ENCODE results near the gene SYNPO.

The SYNPO gene

GRCh38 chr5:150628936-150629485 lies 11.4 kb upstream of the SYNPO start:
- Histone ChIP-seq H3K4me1 (ENCODE audit: insufficient read depth, low read length, severe bottlenecking) (peaks cover 4% of the 10 kb centered on the region), H3K9me3 (ENCODE audit: low read length) (no peaks in the 10 kb centered on the region), H3K9ac (ENCODE audit: low read length) (no peak overlapping the region), H2AFZ (ENCODE audit: low read length) (no peak overlapping the region), H3K9me2 (ENCODE audit: low read depth, low read length) (no peaks in the 10 kb centered on the region), H3K4me3 (ENCODE audit: low read depth, low read length, poor library complexity, severe bottlenecking) (no peak overlapping the region), H3K27me3 (ENCODE audit: insufficient read depth, low read length) (0 out of 2 replicates have a peak, but pooled peaks cover 4% of the 10 kb centered on the region), H3K27ac (ENCODE audit: low read depth, low read length, poor library complexity, severe bottlenecking) (no peak overlapping the region), H3F3A (ENCODE audit: insufficient read depth, low read length) (no peaks in the 10 kb centered on the region), H3K79me2 (ENCODE audit: insufficient read depth, low read length) (no peaks in the 10 kb centered on the region), H3K4me2 (ENCODE audit: low read length) (no peak overlapping the region), H3K36me3 (ENCODE audit: insufficient read depth, low read length) (no peaks in the 10 kb centered on the region), H4K20me1 (ENCODE audit: insufficient read depth, low read length) (no peaks in the 10 kb centered on the region)
- TF ChIP-seq CTCF (IDR thresholded peaks at IDR 0.05; ENCODE audit: low read length): no peak
- TF ChIP-seq EZH2 (IDR thresholded peaks at IDR 0.05; ENCODE audit: borderline replicate concordance, low read length): no peak

GRCh38 chr5:150630016-150630415 lies 10.4 kb upstream of the SYNPO start:
- Histone ChIP-seq H3F3A (ENCODE audit: insufficient read depth, low read length) (no peaks in the 10 kb centered on the region), H3K9ac (ENCODE audit: low read length) (no peak overlapping the region), H3K27ac (ENCODE audit: low read depth, low read length, poor library complexity, severe bottlenecking) (no peak overlapping the region), H3K9me3 (ENCODE audit: low read length) (no peaks in the 10 kb centered on the region), H3K4me3 (ENCODE audit: low read depth, low read length, poor library complexity, severe bottlenecking) (no peak overlapping the region), H3K9me2 (ENCODE audit: low read depth, low read length) (no peaks in the 10 kb centered on the region), H3K27me3 (ENCODE audit: insufficient read depth, low read length) (0 out of 2 replicates have a peak, but pooled peaks cover 2% of the 10 kb centered on the region), H4K20me1 (ENCODE audit: insufficient read depth, low read length) (no peaks in the 10 kb centered on the region), H3K79me2 (ENCODE audit: insufficient read depth, low read length) (no peaks in the 10 kb centered on the region), H2AFZ (ENCODE audit: low read length) (no peak overlapping the region), H3K36me3 (ENCODE audit: insufficient read depth, low read length) (no peaks in the 10 kb centered on the region), H3K4me2 (ENCODE audit: low read length) (no peak overlapping the region), H3K4me1 (ENCODE audit: insufficient read depth, low read length, severe bottlenecking) (peaks cover 1% of the 10 kb centered on the region)
- no peak for TF ChIP-seq CTCF (IDR thresholded peaks at IDR 0.05; ENCODE audit: low read length)
- TF ChIP-seq EZH2 (IDR thresholded peaks at IDR 0.05; ENCODE audit: borderline replicate concordance, low read length): no peak

GRCh38 chr5:150630461-150631325 lies 9.8 kb upstream of the SYNPO start:
- H3K79me2 ChIP-seq (ENCODE audit: insufficient read depth, low read length): no peaks in the 10 kb centered on the region
- no peaks in the 10 kb centered on the region for H3K9me2 ChIP-seq (ENCODE audit: low read depth, low read length)
- H3K4me2 ChIP-seq (ENCODE audit: low read length): no peak overlapping the region
- H3K27ac ChIP-seq (ENCODE audit: low read depth, low read length, poor library complexity, severe bottlenecking): no peak overlapping the region
- H3K9ac ChIP-seq (ENCODE audit: low read length): no peak overlapping the region
- H3K36me3 ChIP-seq (ENCODE audit: insufficient read depth, low read length): no peaks in the 10 kb centered on the region
- no peaks in the 10 kb centered on the region for H3F3A ChIP-seq (ENCODE audit: insufficient read depth, low read length)
- no peak overlapping the region for H2AFZ ChIP-seq (ENCODE audit: low read length)
- H3K9me3 ChIP-seq (ENCODE audit: low read length): no peaks in the 10 kb centered on the region
- 0 out of 2 replicates have a peak, but pooled peaks cover 2% of the 10 kb centered on the region for H3K27me3 ChIP-seq (ENCODE audit: insufficient read depth, low read length)
- no peaks in the 10 kb centered on the region for H4K20me1 ChIP-seq (ENCODE audit: insufficient read depth, low read length)
- no peak overlapping the region for H3K4me3 ChIP-seq (ENCODE audit: low read depth, low read length, poor library complexity, severe bottlenecking)
- TF ChIP-seq CTCF (IDR thresholded peaks at IDR 0.05; ENCODE audit: low read length): no peak
- no peak for TF ChIP-seq EZH2 (IDR thresholded peaks at IDR 0.05; ENCODE audit: borderline replicate concordance, low read length)
- no peaks in the 10 kb centered on the region for H3K4me1 ChIP-seq (ENCODE audit: insufficient read depth, low read length, severe bottlenecking)

Measured in OCI-LY1 (cell line).